Activated CD4-positive, alpha-beta T cell treated with anti-CD3 and anti-CD28 coated beads, Interleukin-2, amount 10 ng/mL, durations not matched to agents 7 days and 5 days (primary cell): ENCODE data around the gene EMP3. TPM values are rescaled to one million over a fixed set of nuclear protein-coding genes. Genes with fewer than 3 reads are reported as not detected.
"Not testable (repeated sequence)": the region's sequence is repeated elsewhere in the genome, so short reads cannot be mapped to it uniquely, and the experiment has no call there.

Experiments used
- CTCF ChIA-PET: fragments of 350-600 bp; sonication (Branson Sonifier 250); formaldehyde crosslinking; loops from one replicate; lab custom pipeline; 2021; ENCODE audit warnings: antibody characterized with exemption; lab: Charles Lee
- POLR2A ChIA-PET: fragments of 350-600 bp; sonication (Branson Sonifier 250); formaldehyde crosslinking; loops from one replicate; lab custom pipeline; 2021; ENCODE audit warnings: antibody characterized with exemption; lab: Charles Lee
- DNase-seq: peaks from one replicate; pipeline ENCODE4 v3.0.0-alpha.2; 2020
- H3K27ac Mint-ChIP-seq: one replicate; pipeline ENCODE4 v1.8.0; 2021; ENCODE audit warnings: mild to moderate bottlenecking, moderate library complexity, mixed read lengths
- H3K27me3 Mint-ChIP-seq: one replicate; pipeline ENCODE4 v1.8.0; 2021; ENCODE audit warnings: mixed read lengths
- H3K36me3 Mint-ChIP-seq: one replicate; pipeline ENCODE4 v1.8.0; 2021; ENCODE audit warnings: low read depth, mixed read lengths
- H3K4me1 Mint-ChIP-seq: one replicate; pipeline ENCODE4 v1.8.0; 2021; ENCODE audit warnings: mixed read lengths
- H3K4me3 Mint-ChIP-seq: one replicate; pipeline ENCODE4 v1.8.0; 2021; ENCODE audit warnings: mild to moderate bottlenecking, moderate library complexity, mixed read lengths
- H3K9me3 Mint-ChIP-seq: one replicate; pipeline ENCODE4 v1.8.0; 2021; ENCODE audit warnings: mixed read lengths
- total RNA-seq, 2 experiments: library from RNA; stranded (reverse); gene quantifications; one replicate each; pipeline ENCODE4 v1.2.3, GENCODE V29; 2021

Gene EMP3
- total RNA-seq, 2 experiments from 2014 or later, result 444 to 544 TPM

DNA sequence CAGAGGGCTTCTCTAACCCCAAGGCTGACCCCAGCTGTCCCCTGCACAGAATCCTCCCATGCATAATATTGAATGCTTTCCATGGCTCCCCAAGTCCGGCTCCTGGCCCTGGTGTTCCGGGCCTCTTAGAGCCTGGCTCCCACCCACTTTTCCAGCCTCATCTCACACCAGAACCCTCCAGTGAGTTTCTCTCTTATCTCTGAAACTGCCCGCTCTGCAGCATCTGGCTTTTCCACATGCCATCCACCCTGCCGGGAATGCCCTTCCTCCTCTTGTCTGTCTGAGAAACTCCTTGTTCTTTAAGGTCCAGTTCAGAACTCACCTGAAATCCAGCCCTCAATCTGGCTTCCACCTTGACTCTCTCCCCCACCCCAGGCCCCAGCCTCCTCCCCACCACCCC lies 45.6 kb downstream of the EMP3 start:
- CTCF ChIA-PET, result interaction anchor here (0.6 to 1.9 kb wide), 4 partner anchors 8 to 1223 kb away, joined by 3 to 5 read pairs (median 4); partner anchors contain the start of gene KDELR1

GRCh38 chr19:48371367-48371766 lies 46.0 kb downstream of the EMP3 start:
- no peak overlapping the region for H3K4me3 Mint-ChIP-seq
- H3K4me1 Mint-ChIP-seq, result no peaks in the 10 kb centered on the region
- H3K27ac Mint-ChIP-seq, result no peak overlapping the region
- ChIA-PET CTCF (interaction anchor here (0.6 to 1.9 kb wide), 5 partner anchors 8 to 1223 kb away, joined by 3 to 5 read pairs (median 3); partner anchors contain the start of gene KDELR1), POLR2A (no interaction called here)
- no peaks in the 10 kb centered on the region for H3K27me3 Mint-ChIP-seq
- H3K36me3 Mint-ChIP-seq, result no peaks in the 10 kb centered on the region
- DNase-seq, result no peak
- H3K9me3 Mint-ChIP-seq, result no peaks in the 10 kb centered on the region

More for the DNA sequence above, 45.6 kb downstream of the EMP3 start:
- Mint-ChIP-seq H3K4me1 (no peaks in the 10 kb centered on the region), H3K4me3 (no peak overlapping the region), H3K36me3 (no peaks in the 10 kb centered on the region), H3K27ac (no peak overlapping the region), H3K9me3 (no peaks in the 10 kb centered on the region), H3K27me3 (no peaks in the 10 kb centered on the region)
- POLR2A ChIA-PET, result no interaction called here
- no peak for DNase-seq

GRCh38 chr19:48371771-48372170 lies 46.4 kb downstream of the EMP3 start:
- H3K27ac Mint-ChIP-seq, H3K4me3 Mint-ChIP-seq, H3K36me3 Mint-ChIP-seq, H3K4me1 Mint-ChIP-seq, DNase-seq, H3K9me3 Mint-ChIP-seq, POLR2A ChIA-PET, H3K27me3 Mint-ChIP-seq: not testable (repeated sequence)
- CTCF ChIA-PET, result interaction anchor here (0.6 to 1.9 kb wide), 4 partner anchors 9 to 1223 kb away, joined by 3 to 5 read pairs (median 4); partner anchors contain the start of gene KDELR1

DNA sequence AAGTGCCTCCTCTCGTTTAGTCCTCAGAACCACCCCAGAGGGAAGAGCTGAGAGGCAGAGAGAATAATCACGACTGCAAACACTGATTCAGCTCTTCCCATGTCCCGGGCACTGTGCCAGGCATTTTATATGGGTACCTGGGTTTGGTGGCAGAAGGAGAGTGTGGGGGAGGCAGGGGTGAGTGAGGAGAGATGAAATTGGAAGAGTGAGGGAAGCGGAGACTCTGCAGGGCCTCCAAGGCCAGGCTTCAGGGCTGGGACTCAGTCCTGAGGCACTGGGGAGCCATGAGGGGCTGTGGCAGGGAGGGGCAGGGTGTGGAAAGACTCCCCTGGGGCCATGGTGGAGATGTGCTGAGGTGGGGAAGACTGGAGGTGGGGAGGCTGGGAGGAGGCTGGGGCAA lies 47.6 kb downstream of the EMP3 start:
- peak overlapping the region; percentile 50 for H3K27ac Mint-ChIP-seq

GRCh38 chr19:48373567-48373966 lies 48.2 kb downstream of the EMP3 start:
- Mint-ChIP-seq H3K36me3 (no peaks in the 10 kb centered on the region), H3K4me3 (no peak overlapping the region), H3K9me3 (no peaks in the 10 kb centered on the region)

More for the DNA sequence above, 47.6 kb downstream of the EMP3 start:
- ChIA-PET CTCF (interaction anchor here (1.1 to 1.5 kb wide), 2 partner anchors 9 to 19 kb away, joined by 3 read pairs; partner anchors contain the start of genes SYNGR4 and TMEM143), POLR2A (no interaction called here)
- DNase-seq, result no peak
- H3K36me3 Mint-ChIP-seq, result no peaks in the 10 kb centered on the region
- no peaks in the 10 kb centered on the region for H3K9me3 Mint-ChIP-seq
- H3K4me1 Mint-ChIP-seq, result no peaks in the 10 kb centered on the region
- H3K27me3 Mint-ChIP-seq, result no peaks in the 10 kb centered on the region
- H3K4me3 Mint-ChIP-seq, result no peak overlapping the region

DNA sequence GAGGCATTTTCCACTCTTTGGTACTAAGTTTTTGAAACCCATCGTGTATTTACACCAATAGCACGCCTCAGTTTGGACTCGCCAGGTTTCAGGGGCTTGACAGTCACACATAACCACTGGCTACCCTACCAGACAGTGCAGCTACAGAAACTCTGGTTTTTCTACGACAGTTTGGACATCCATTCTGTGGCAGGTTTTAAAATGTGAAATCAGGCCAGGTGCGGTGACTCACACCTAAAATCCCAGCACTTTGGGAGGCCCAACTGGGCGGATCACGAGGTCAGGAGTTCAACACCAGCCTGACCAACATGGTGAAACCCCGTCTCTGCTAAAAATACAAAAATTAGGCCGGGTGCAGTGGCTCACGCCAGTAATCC lies 52.8 kb downstream of the EMP3 start:
- H3K27me3 Mint-ChIP-seq, result no peaks in the 10 kb centered on the region
- no peak for DNase-seq
- ChIA-PET CTCF (no interaction called here), POLR2A (no interaction called here)
- no peaks in the 10 kb centered on the region for H3K9me3 Mint-ChIP-seq
- no peak overlapping the region for H3K4me3 Mint-ChIP-seq
- H3K4me1 Mint-ChIP-seq, result peaks cover 5% of the 10 kb centered on the region
- H3K36me3 Mint-ChIP-seq, result peaks cover 14% of the 10 kb centered on the region
- H3K27ac Mint-ChIP-seq, result no peak overlapping the region

More at GRCh38 chr19:48373567-48373966, 48.2 kb downstream of the EMP3 start:
- DNase-seq, result no peak
- Mint-ChIP-seq H3K27me3 (no peaks in the 10 kb centered on the region), H3K4me1 (no peaks in the 10 kb centered on the region), H3K27ac (no peak overlapping the region)
- ChIA-PET POLR2A (no interaction called here), CTCF (interaction anchor here (0.6 to 1.5 kb wide), 4 partner anchors 9 to 147 kb away, joined by 3 to 4 read pairs (median 3); partner anchors contain the start of genes SYNGR4 and TMEM143)

- Mint-ChIP-seq H3K4me1 (peaks cover 5% of the 10 kb centered on the region), H3K27ac (no peak overlapping the region), H3K9me3 (no peaks in the 10 kb centered on the region), H3K36me3 (peaks cover 15% of the 10 kb centered on the region), H3K4me3 (no peak overlapping the region), H3K27me3 (no peaks in the 10 kb centered on the region)
- no peak for DNase-seq
- ChIA-PET POLR2A (interaction anchor here (0.6 kb wide), 1 partner anchor 718 kb away, joined by 4 read pairs; no protein-coding TSS in a partner anchor), CTCF (no interaction called here)
Observed at GRCh38 chr19:48379058-48379457, 53.7 kb downstream of the EMP3 start.

Other genes starting within 250 kb of the EMP3 start
- gene PLA2G4C, start 214.7 kb upstream of the EMP3 start, total RNA-seq, result 1 to 10 TPM; 4.3 to 5.3 TPM
- gene LIG1, start 155.2 kb upstream of the EMP3 start, total RNA-seq, result 100 to 1,000 TPM; 200 to 206 TPM
- gene ZSWIM9, start 154.9 kb upstream of the EMP3 start, total RNA-seq, result 1 to 10 TPM; 6.9 to 9.3 TPM
- 100 to 1,000 TPM; 174 to 189 TPM for gene CARD8, start 69.6 kb upstream of the EMP3 start, total RNA-seq
- gene ZNF114, start 55.5 kb upstream of the EMP3 start, total RNA-seq, result not detected
- gene TMEM143, start 38.4 kb downstream of the EMP3 start, total RNA-seq, result 10 to 100 TPM; 19.0 to 21.7 TPM
- not detected for gene SYNGR4, start 38.8 kb downstream of the EMP3 start, total RNA-seq
- gene KDELR1, start 66.0 kb downstream of the EMP3 start, total RNA-seq, result 10 to 100 TPM; 69.6 to 81.6 TPM
- under 1 TPM; 0.04 to 0.20 TPM for gene GRIN2D, start 68.1 kb downstream of the EMP3 start, total RNA-seq
- 10 to 100 TPM; 31.0 to 35.2 TPM for gene GRWD1, start 120.4 kb downstream of the EMP3 start, total RNA-seq
- 1 to 10 TPM in 1 of 2 experiments, under 1 TPM in 1; 0.87 to 1.0 TPM for gene KCNJ14, start 130.0 kb downstream of the EMP3 start, total RNA-seq
- 10 to 100 TPM; 43.2 to 50.7 TPM for gene CYTH2, start 143.8 kb downstream of the EMP3 start, total RNA-seq
- 1 to 10 TPM; 3.7 to 5.1 TPM for gene LMTK3, start 186.3 kb downstream of the EMP3 start, total RNA-seq
- gene SULT2B1, start 226.6 kb downstream of the EMP3 start, total RNA-seq, result under 1 TPM; 0.21 to 0.30 TPM